ENCODE measurements around the gene SCYGR1.
"Not testable (repeated sequence)": the region's sequence is repeated elsewhere in the genome, so short reads cannot be mapped to it uniquely, and the experiment has no call there.

The SCYGR1 gene

GRCh38 chr2:227367427-227367795 lies 20.3 kb downstream of the SCYGR1 start:
- no peak for TF ChIP-seq CTCF (conservative IDR thresholded peaks at IDR 0.05; ENCODE audit: low read depth)
- no peak for DNase-seq (ENCODE audit: low spot score)
- no peak overlapping the region for H3K27ac ChIP-seq
- ChIA-PET CTCF (no interaction called here), POLR2A (ENCODE audit: low non-redundant PET) (no interaction called here)

GRCh38 chr2:227366769-227367426 lies 20.9 kb downstream of the SCYGR1 start:
- H3K27ac ChIP-seq: no peak overlapping the region; the same call in 1 of the 2 replicates
- POLR2A ChIA-PET (ENCODE audit: low non-redundant PET): no interaction called here
- no peak for DNase-seq (ENCODE audit: low spot score)

GRCh38 chr2:227365833-227366232 lies 21.9 kb downstream of the SCYGR1 start:
- DNase-seq (ENCODE audit: low spot score): no peak
- ChIA-PET CTCF (interaction anchor here (0.6 kb wide), 2 partner anchors 14 to 333 kb away, joined by 3 read pairs; no protein-coding TSS in a partner anchor), POLR2A (ENCODE audit: low non-redundant PET) (no interaction called here)
- no peak overlapping the region for H3K27ac ChIP-seq
- no peak for TF ChIP-seq CTCF (conservative IDR thresholded peaks at IDR 0.05; ENCODE audit: low read depth)

More at GRCh38 chr2:227366769-227367426, 20.9 kb downstream of the SCYGR1 start:
- no peak for TF ChIP-seq CTCF (conservative IDR thresholded peaks at IDR 0.05; ENCODE audit: low read depth)
- CTCF ChIA-PET: interaction anchor here (0.6 kb wide), 1 partner anchor 13 kb away, joined by 3 read pairs; no protein-coding TSS in a partner anchor

GRCh38 chr2:227364585-227365263 lies 23.0 kb downstream of the SCYGR1 start:
- POLR2A ChIA-PET (ENCODE audit: low non-redundant PET); DNase-seq (ENCODE audit: low spot score); H3K27ac ChIP-seq: not testable (repeated sequence)
- CTCF ChIA-PET: interaction anchor here (0.7 kb wide), 1 partner anchor 8 kb away, joined by 3 read pairs; no protein-coding TSS in a partner anchor

GRCh38 chr2:227363756-227364155 lies 24.0 kb downstream of the SCYGR1 start:
- ChIA-PET POLR2A (ENCODE audit: low non-redundant PET) (no interaction called here), CTCF (no interaction called here)
- DNase-seq (ENCODE audit: low spot score): no peak
- H3K27ac ChIP-seq: no peak overlapping the region
- TF ChIP-seq CTCF (conservative IDR thresholded peaks at IDR 0.05; ENCODE audit: low read depth): no peak

- CTCF ChIA-PET: no interaction called here
Measured at GRCh38 chr2:227360351-227360750, 27.4 kb downstream of the SCYGR1 start.

More at GRCh38 chr2:227360351-227360750, 27.4 kb downstream of the SCYGR1 start:
- no peak for DNase-seq (ENCODE audit: low spot score)
- H3K27ac ChIP-seq: no peak overlapping the region
- POLR2A ChIA-PET (ENCODE audit: low non-redundant PET): no interaction called here
- no peak for TF ChIP-seq CTCF (conservative IDR thresholded peaks at IDR 0.05; ENCODE audit: low read depth)

Data from RWPE1 (cell line).